Left ventricle myocardium inferior (tissue), 1 donor: ENCODE measurements around the gene HELZ. TPM values are rescaled to one million over a fixed set of nuclear protein-coding genes. Genes with fewer than 3 reads are reported as not detected.

ENCODE experiments used
- DNase-seq: peaks from one replicate; pipeline ENCODE4 v3.0.0-alpha.2; 2020
- H3K27ac ChIP-seq: fragments of 200-600 bp; replicated peaks from 2 replicates; pipeline ENCODE4 v1.8.0; 2021
- H3K27me3 ChIP-seq: fragments of 200-600 bp; 2 replicates; pipeline ENCODE4 v1.8.0; 2021; ENCODE audit warnings: low read depth
- H3K36me3 ChIP-seq: fragments of 200-600 bp; 2 replicates; pipeline ENCODE4 v1.8.0; 2021
- H3K4me1 ChIP-seq: fragments of 200-600 bp; 2 replicates; pipeline ENCODE4 v1.8.0; 2021
- H3K4me3 ChIP-seq: fragments of 200-600 bp; 2 replicates; pipeline ENCODE4 v1.8.0; 2021; ENCODE audit warnings: mild to moderate bottlenecking, moderate library complexity
- H3K9me3 ChIP-seq: fragments of 200-600 bp; replicated peaks from 2 replicates; pipeline ENCODE4 v1.8.0; 2021
- CTCF ChIP-seq: fragments of 200-600 bp; IDR thresholded peaks from 2 replicates; pipeline ENCODE4 v1.8.0; 2021; ENCODE audit warnings: antibody characterized with exemption, mild to moderate bottlenecking, borderline replicate concordance
- intact Hi-C: fragments of 100-400 bp; cut with micrococcal nuclease; formaldehyde crosslinking; loops from one replicate; pipeline ENCODE4 v1.11.0; 2022
- total RNA-seq: library from RNA; stranded (reverse); fragmentation: NEBNext Ultra II Directional; extraction: Animal tissue kit (Norgen Biotek cat#: 25700); gene quantifications from one replicate; pipeline ENCODE4 v1.2.1, GENCODE V29; 2021
- donor health status: DM: no; HTN: yes; CAD: no; lungs with severe emphysema.

The HELZ gene
- total RNA-seq, 1 donor from 2014 or later, result 36.7 TPM

GRCh38 chr17:67196422-67196821 is 48.6 kb downstream of the HELZ start:
- no peak overlapping the region for H3K27ac ChIP-seq
- DNase-seq, result no peak
- H3K27me3 ChIP-seq, result no peaks in the 10 kb centered on the region
- H3K4me1 ChIP-seq, result peaks cover 3% of the 10 kb centered on the region
- peaks cover 28% of the 10 kb centered on the region for H3K36me3 ChIP-seq
- TF ChIP-seq CTCF, result no peak
- H3K4me3 ChIP-seq, result no peak overlapping the region
- intact Hi-C loops, result no loop called here
- no peaks in the 10 kb centered on the region for H3K9me3 ChIP-seq

- no peak for DNase-seq
- Histone ChIP-seq H3K4me1 (peaks cover 3% of the 10 kb centered on the region), H3K36me3 (peaks cover 15% of the 10 kb centered on the region), H3K9me3 (no peaks in the 10 kb centered on the region), H3K27ac (no peak overlapping the region), H3K27me3 (no peaks in the 10 kb centered on the region), H3K4me3 (no peak overlapping the region)
- no peak for TF ChIP-seq CTCF
- intact Hi-C loops, result no loop called here
Measured at GRCh38 chr17:67194134-67194533, 50.9 kb downstream of the HELZ start.

GRCh38 chr17:67187927-67188326 is 57.1 kb downstream of the HELZ start:
- Histone ChIP-seq H3K36me3 (peaks cover 34% of the 10 kb centered on the region), H3K4me1 (peaks cover 13% of the 10 kb centered on the region), H3K4me3 (no peak overlapping the region), H3K9me3 (no peaks in the 10 kb centered on the region), H3K27ac (no peak overlapping the region), H3K27me3 (no peaks in the 10 kb centered on the region)
- DNase-seq, result no peak
- intact Hi-C loops, result no loop called here
- TF ChIP-seq CTCF, result no peak

GRCh38 chr17:67186782-67187181 is 58.2 kb downstream of the HELZ start:
- Histone ChIP-seq H3K9me3 (no peaks in the 10 kb centered on the region), H3K4me3 (no peak overlapping the region), H3K4me1 (peaks cover 13% of the 10 kb centered on the region), H3K36me3 (peaks cover 34% of the 10 kb centered on the region), H3K27me3 (no peaks in the 10 kb centered on the region), H3K27ac (no peak overlapping the region)
- no peak for DNase-seq
- no peak for TF ChIP-seq CTCF
- intact Hi-C loops, result no loop called here

- no peaks in the 10 kb centered on the region for H3K27me3 ChIP-seq
- no peak overlapping the region for H3K27ac ChIP-seq
- DNase-seq, result no peak
- H3K36me3 ChIP-seq, result peaks cover 26% of the 10 kb centered on the region
- TF ChIP-seq CTCF, result no peak
- peaks cover 13% of the 10 kb centered on the region for H3K4me1 ChIP-seq
- H3K9me3 ChIP-seq, result no peaks in the 10 kb centered on the region
- H3K4me3 ChIP-seq, result no peak overlapping the region
- intact Hi-C loops, result no loop called here
Measured at GRCh38 chr17:67183531-67183930, 61.5 kb downstream of the HELZ start.

GRCh38 chr17:67181825-67182224 is 63.2 kb downstream of the HELZ start:
- no peaks in the 10 kb centered on the region for H3K27me3 ChIP-seq
- H3K36me3 ChIP-seq, result peaks cover 26% of the 10 kb centered on the region
- H3K9me3 ChIP-seq, result no peaks in the 10 kb centered on the region
- no peak overlapping the region for H3K27ac ChIP-seq
- TF ChIP-seq CTCF, result no peak
- peaks cover 13% of the 10 kb centered on the region for H3K4me1 ChIP-seq
- intact Hi-C loops, result no loop called here
- no peak overlapping the region for H3K4me3 ChIP-seq
- DNase-seq, result no peak
